ENCODE data around the gene POLA1.

The POLA1 gene

GRCh38 chrX:24987731-24988130, 294.0 kb downstream of the POLA1 start:
- DNase-seq = no peak

DNA sequence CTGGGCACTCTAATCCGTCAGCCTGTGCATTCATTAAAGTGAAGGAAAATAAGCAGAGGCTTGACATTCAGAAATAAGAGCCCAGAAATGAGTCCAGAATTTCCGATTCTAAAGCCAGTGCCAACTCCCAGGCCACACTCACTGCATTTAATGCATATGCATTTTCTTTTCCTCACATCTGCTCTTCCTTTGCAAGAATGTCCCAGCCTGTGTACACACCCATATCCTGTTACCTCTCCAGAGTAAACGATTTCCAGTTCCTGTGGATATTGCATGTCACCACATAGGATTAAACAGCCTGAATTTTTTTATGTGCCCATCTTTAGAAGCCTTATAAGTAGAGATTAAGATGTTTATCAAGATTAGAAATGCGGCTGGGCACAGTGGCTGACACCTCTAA, 294.6 kb downstream of the POLA1 start:
- DNase-seq = no peak

DNA sequence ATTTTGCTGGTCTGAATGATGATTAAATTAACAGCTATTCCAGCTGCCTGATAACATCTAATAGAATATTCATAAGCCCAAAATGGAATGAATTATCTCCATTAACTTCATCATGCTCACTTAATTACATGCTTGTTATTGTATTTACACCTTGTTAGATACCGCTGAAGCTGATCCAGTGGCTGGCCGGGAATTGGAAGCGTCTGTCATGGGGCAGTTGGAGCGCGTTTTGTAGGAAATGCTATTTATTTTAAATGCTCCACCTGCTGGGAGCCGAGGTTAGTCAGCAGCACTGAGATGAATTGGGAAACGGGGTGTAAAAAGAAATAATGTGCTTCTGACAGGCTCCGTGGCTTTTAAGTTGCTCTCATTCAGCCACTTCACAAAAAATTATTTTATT, 296.8 kb downstream of the POLA1 start:
- DNase-seq = no peak

DNA sequence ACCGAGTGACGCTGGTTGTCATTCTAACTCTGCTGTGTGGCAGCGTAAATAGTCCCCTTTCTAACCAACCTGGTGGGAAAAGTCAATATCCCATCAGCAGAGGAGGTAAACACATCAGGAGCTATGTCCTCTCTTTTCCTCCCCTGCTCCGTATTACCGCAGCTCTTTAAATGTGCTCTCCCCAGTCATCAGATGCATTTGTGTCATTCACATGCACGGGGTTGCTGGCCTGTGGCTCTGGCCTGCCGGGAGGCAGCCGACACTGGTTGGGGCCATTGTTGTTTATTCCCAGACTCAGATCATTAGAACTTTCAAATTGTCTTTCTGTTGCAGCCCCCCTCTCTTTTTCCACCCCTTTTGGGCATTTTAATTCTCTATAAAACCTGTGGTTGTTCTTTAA, 300.2 kb downstream of the POLA1 start:
- no peak for DNase-seq

- no peak for DNase-seq
These were observed 302.5 kb downstream of the POLA1 start for GRCh38 chrX:24996096-24996709.

DNA sequence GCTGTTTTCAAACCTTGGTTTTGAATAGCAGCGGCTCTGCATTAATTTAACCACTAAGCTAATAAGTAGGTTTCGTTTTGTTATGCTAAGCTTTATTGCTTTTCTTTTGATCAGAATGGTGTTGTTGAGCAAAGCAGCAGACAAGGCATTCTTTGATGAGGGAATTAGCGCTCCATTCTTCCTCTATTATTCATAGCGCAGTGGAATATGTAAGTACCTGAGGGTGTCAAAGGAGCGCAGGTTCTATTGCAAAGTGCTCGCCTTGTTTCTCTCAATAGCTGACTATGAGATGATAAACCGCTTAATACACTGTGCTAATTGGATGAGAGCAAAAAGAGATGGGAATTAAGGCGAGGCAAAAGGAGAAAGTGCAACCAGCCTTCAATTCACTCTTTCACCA, 305.8 kb downstream of the POLA1 start:
- DNase-seq = no peak

- no peak for DNase-seq
These were observed 308.3 kb downstream of the POLA1 start for GRCh38 chrX:25001808-25002660.

- no peak for DNase-seq
These were observed 308.9 kb downstream of the POLA1 start for GRCh38 chrX:25002661-25003020.

DNA sequence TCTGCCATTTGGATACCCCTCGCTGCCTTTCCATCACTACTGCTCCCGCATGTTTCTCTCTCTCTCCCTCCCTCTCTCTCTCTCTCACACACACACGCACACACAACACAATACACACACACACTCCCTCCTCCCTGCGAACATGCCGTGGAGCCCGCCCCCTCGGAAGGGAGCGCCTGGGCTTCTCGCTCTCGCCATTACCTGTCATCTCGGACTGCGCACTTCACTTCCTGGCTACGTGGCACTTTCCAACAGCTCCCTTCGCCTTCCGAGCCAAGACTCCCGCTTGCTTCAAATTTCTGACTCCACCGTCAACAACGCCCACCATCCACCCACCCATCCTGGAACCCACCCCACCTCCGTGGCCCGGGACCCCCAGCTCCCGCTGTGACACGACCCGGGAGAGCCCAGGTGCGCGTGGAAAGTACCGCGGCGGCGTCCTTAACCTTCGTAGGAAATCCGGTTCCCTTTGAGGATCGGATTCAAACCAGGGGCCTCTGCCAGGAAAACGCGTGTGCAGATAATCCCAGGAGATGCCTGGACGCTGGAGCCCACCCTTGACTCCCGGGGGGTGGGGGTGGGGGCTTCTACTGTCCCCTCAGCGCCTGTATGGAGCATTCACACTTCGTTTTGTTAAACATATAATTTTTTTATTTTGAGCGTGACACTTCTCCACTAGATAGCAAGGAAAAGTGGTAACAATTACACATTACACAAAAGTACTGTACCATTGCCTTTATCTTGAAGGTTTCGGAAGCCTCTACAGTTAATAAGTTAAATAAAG, 309.5 kb downstream of the POLA1 start:
- no peak for DNase-seq

- DNase-seq = no peak
These were observed 310.3 kb downstream of the POLA1 start for GRCh38 chrX:25004040-25004439.

DNA sequence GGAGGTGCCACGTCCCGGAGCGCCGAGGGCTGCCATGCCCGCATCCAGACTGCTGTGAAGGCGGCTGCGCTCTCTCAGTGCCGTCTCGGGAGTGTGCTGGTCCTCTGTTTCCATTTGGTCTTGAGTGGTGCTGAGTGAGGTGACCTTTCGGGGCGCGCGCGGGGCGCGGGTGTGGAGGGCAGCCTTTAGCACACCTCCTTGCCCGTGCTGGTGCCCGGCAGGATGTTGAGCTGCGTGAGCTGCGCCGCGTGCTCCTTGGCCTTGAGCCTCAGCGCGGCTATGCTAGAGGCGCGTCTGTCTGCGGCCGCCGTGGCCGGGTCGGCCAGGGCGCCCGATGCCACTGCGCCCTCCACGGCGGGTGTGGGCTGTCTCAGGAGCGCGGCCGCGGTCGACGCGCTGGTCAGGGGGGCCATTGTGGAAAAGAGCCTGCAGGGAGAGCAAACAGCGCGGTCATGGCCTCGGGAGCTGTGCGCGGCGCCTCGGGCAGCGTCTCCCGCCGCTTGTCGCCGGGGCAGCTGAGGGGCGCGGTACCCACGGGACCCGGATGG, 310.8 kb downstream of the POLA1 start:
- DNase-seq = no peak

- no peak for DNase-seq
These were observed 311.3 kb downstream of the POLA1 start for GRCh38 chrX:25005034-25005381.

GRCh38 chrX:25005382-25006185, 311.9 kb downstream of the POLA1 start:
- no peak for DNase-seq

- DNase-seq = no peak
These were observed 312.9 kb downstream of the POLA1 start for GRCh38 chrX:25006586-25007058.

- no peak for DNase-seq
These were observed 313.6 kb downstream of the POLA1 start for GRCh38 chrX:25007059-25008053.

DNA sequence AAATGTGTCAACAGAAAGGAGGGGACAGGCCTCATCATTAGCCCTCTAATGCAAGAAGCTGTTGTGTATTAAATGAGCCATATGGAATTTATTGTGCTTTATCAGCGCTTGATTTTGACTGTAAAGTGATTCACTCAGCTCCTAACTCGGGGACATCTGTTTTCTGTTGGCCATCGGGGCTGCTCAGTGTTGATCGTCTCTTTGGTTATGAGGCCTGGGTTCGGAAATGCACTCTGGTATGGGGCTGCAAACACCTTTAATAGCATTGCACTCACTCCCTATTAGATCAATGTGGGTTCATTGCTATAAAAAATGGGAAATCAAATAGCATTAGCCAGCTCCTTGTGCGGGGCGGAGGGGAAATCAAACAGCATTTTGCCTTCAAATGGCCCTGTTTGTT, 315.7 kb downstream of the POLA1 start:
- DNase-seq = no peak

GRCh38 chrX:25010784-25011588, 317.3 kb downstream of the POLA1 start:
- DNase-seq = no peak

- DNase-seq = no peak
These were observed 318.1 kb downstream of the POLA1 start for GRCh38 chrX:25011589-25012432.

DNA sequence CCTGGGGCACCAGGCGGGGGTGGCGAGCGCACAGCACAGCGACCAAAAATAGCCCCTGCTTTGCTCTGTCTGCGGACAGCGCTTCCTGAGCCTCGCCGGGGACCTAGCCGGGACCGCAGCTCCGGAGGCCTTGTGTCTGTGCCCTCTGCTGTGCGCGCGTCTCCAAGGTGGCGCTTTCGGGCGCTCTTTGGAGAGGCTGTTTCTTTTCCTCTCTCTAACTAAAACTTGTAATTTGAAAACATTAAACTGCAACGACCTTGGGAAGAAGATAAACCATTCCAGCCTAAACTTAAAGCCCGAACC, 318.7 kb downstream of the POLA1 start:
- DNase-seq = no peak

Measured in EL (cell line).